Body of pancreas (tissue), 4 donors: ENCODE data around the gene USP13.

ENCODE experiments used
- POLR2A ChIP-seq, 3 donors: fragments of 450-650 bp; IDR thresholded peaks; one replicate each; pipeline ENCODE4 v1.6.1; 2016; ENCODE audit warnings: antibody characterized with exemption in 3 of 3, mild to moderate bottlenecking in 2 of 3
- TF ChIP-seq, protein P1 (sequence below), 7 experiments: fragments of 450-650 bp in 4 of 7; fragments of 200-600 bp in 3 of 7; sonication (generic) in 3 of 7; IDR thresholded peaks; one replicate each; pipeline ENCODE4 v1.5.1; 2016 to 2019; ENCODE audit warnings: antibody characterized with exemption in 7 of 7

GRCh38 chr3:179765396-179765795 is 112.6 kb downstream of the USP13 start:
- TF ChIP-seq, protein P1, sequence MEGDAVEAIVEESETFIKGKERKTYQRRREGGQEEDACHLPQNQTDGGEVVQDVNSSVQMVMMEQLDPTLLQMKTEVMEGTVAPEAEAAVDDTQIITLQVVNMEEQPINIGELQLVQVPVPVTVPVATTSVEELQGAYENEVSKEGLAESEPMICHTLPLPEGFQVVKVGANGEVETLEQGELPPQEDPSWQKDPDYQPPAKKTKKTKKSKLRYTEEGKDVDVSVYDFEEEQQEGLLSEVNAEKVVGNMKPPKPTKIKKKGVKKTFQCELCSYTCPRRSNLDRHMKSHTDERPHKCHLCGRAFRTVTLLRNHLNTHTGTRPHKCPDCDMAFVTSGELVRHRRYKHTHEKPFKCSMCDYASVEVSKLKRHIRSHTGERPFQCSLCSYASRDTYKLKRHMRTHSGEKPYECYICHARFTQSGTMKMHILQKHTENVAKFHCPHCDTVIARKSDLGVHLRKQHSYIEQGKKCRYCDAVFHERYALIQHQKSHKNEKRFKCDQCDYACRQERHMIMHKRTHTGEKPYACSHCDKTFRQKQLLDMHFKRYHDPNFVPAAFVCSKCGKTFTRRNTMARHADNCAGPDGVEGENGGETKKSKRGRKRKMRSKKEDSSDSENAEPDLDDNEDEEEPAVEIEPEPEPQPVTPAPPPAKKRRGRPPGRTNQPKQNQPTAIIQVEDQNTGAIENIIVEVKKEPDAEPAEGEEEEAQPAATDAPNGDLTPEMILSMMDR (IDR thresholded peaks at IDR 0.05), result no peak
- no peak for TF ChIP-seq POLR2A (IDR thresholded peaks at IDR 0.05)
